ENCODE results near the gene VN1R5. TPM values are rescaled to one million over a fixed set of nuclear protein-coding genes. Genes with fewer than 3 reads are reported as not detected.

VN1R5 gene
- total and polyA plus RNA-seq, 2 of the 13 experiments (the other 11 are each of a cell fraction or from before 2014, with no cell fraction given): not detected

DNA sequence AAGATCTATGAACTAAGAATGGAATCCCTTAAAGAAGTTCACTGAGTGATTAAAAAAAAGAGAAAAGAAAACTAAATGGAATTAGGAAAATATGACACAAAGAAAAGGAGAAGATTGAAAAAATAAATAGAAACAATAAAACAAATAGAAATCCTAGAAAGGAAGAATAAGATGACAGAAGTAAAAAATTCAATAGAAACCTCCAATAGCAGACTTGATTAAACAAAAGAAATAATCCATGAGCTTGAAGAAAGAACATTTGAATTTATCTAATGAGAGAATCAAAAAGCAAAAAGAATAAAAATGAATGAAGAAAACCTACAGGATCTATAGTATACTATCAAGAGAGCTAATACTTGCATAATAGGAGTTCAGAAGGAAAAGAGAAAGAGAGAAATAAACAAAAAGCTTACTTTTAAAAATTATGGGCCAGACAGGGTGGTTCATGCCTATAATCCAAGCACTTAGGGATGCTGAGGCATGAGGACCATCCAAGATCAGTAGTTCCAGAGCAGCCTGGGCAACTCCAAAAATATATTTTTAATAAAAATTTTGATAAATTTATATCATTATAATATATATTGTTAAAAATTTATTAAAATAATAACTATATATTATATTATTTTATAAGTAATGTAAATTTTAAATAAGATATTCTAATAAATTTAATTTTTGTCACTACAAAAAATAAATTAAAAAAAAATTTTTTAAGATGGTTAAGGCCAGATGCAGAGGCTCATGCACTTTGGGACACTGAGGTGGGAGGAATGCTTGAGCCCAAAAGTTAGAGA, 9.4 kb upstream of the VN1R5 start:
- Histone ChIP-seq H3K9ac (ENCODE audit: insufficient read depth, low read depth, low read length) (no peak overlapping the region), H3K4me2 (ENCODE audit: low read depth, low read length) (no peak overlapping the region), H2AFZ (ENCODE audit: low read length) (no peak overlapping the region), H3K27me3 (ENCODE audit: control insufficient read depth in 1 of 2, insufficient read depth in 2 of 2, low read length in 2 of 2) (no peaks in the 10 kb centered on the region; a peak in 1 of 5 replicates), H3K27ac (ENCODE audit: extremely low read length, insufficient read depth, low read length) (no peak overlapping the region), H3K4me3 (replicated peaks in 1 of 3; ENCODE audit: insufficient read depth in 1 of 3, low read depth in 2 of 3, low read length in 3 of 3) (no peak overlapping the region), H3K36me3 (replicated peaks in 1 of 2; ENCODE audit: control insufficient read depth in 1 of 2, insufficient read depth in 2 of 2, low read length in 2 of 2) (no peaks in the 10 kb centered on the region), H3K4me1 (ENCODE audit: insufficient read depth, low read length) (no peaks in the 10 kb centered on the region), H3K9me3 (ENCODE audit: low read length) (no peaks in the 10 kb centered on the region), H3K79me2 (ENCODE audit: insufficient read depth, low read length) (no peaks in the 10 kb centered on the region), H4K20me1 (ENCODE audit: insufficient read depth, low read length) (no peaks in the 10 kb centered on the region)
- DNase-seq (ENCODE audit: low spot score) (no peak), ATAC-seq (no peak), FAIRE-seq (no peak)
- in situ Hi-C loops (cut with HindIII; ENCODE audit: extremely low pct_ligation_motif_present, low pct_unique_long_range_greater_than_20kb) (no loop called here), intact Hi-C loops (cut with micrococcal nuclease; ENCODE audit: unreplicated experiment) (no loop called here)
- CTCF ChIA-PET (ENCODE audit: low intra/inter-chr PET ratio, low total read pairs): no interaction called here
- POLR2A ChIA-PET: no interaction called here
- no TSS peak for BruUV-seq (replicated peaks)
- TF ChIP-seq ZNF121 (CRISPR knock-in tag; IDR thresholded peaks at IDR 0.05) (no peak), ZNF775 (CRISPR knock-in tag; IDR thresholded peaks at IDR 0.05; ENCODE audit: borderline replicate concordance) (no peak), TBX3 (IDR thresholded peaks at IDR 0.05; ENCODE audit: borderline replicate concordance) (no peak), RAD21 (CRISPR knock-in tag; IDR thresholded peaks at IDR 0.05) (no peak), SATB2 (CRISPR knock-in tag; IDR thresholded peaks at IDR 0.05) (no peak), NCOR1 (IDR thresholded peaks at IDR 0.05; ENCODE audit: borderline replicate concordance, low read length) (no peak), FOXO4 (CRISPR knock-in tag; conservative IDR thresholded peaks at IDR 0.05) (no peak), HDAC1 (CRISPR knock-in tag; IDR thresholded peaks at IDR 0.05) (no peak), KLF12 (CRISPR knock-in tag; IDR thresholded peaks at IDR 0.05; ENCODE audit: borderline replicate concordance) (no peak), TAF1 (CRISPR knock-in tag; IDR thresholded peaks at IDR 0.05) (no peak)
- TF ChIP-seq, protein P1, sequence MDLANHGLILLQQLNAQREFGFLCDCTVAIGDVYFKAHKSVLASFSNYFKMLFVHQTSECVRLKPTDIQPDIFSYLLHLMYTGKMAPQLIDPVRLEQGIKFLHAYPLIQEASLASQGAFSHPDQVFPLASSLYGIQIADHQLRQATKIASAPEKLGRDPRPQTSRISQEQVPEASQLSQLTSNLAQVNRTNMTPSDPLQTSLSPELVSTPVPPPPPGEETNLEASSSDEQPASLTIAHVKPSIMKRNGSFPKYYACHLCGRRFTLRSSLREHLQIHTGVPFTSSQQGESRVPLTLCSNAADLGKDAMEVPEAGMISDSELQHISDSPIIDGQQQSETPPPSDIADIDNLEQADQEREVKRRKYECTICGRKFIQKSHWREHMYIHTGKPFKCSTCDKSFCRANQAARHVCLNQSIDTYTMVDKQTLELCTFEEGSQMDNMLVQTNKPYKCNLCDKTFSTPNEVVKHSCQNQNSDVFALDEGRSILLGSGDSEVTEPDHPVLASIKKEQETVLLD (CRISPR knock-in tag; IDR thresholded peaks at IDR 0.05; ENCODE audit: low read depth): no peak
- TF ChIP-seq, protein P2, sequence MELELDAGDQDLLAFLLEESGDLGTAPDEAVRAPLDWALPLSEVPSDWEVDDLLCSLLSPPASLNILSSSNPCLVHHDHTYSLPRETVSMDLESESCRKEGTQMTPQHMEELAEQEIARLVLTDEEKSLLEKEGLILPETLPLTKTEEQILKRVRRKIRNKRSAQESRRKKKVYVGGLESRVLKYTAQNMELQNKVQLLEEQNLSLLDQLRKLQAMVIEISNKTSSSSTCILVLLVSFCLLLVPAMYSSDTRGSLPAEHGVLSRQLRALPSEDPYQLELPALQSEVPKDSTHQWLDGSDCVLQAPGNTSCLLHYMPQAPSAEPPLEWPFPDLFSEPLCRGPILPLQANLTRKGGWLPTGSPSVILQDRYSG (CRISPR knock-in tag; IDR thresholded peaks at IDR 0.05): no peak
- TF ChIP-seq, protein P3, sequence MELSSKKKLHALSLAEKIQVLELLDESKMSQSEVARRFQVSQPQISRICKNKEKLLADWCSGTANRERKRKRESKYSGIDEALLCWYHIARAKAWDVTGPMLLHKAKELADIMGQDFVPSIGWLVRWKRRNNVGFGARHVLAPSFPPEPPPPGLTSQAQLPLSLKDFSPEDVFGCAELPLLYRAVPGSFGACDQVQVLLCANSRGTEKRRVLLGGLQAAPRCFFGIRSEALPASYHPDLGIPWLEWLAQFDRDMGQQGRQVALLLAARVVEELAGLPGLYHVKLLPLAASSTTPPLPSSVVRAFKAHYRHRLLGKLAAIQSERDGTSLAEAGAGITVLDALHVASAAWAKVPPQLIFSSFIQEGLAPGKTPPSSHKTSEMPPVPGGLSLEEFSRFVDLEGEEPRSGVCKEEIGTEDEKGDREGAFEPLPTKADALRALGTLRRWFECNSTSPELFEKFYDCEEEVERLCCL (CRISPR knock-in tag; IDR thresholded peaks at IDR 0.05; ENCODE audit: borderline replicate concordance): no peak
- TF ChIP-seq, protein P4, sequence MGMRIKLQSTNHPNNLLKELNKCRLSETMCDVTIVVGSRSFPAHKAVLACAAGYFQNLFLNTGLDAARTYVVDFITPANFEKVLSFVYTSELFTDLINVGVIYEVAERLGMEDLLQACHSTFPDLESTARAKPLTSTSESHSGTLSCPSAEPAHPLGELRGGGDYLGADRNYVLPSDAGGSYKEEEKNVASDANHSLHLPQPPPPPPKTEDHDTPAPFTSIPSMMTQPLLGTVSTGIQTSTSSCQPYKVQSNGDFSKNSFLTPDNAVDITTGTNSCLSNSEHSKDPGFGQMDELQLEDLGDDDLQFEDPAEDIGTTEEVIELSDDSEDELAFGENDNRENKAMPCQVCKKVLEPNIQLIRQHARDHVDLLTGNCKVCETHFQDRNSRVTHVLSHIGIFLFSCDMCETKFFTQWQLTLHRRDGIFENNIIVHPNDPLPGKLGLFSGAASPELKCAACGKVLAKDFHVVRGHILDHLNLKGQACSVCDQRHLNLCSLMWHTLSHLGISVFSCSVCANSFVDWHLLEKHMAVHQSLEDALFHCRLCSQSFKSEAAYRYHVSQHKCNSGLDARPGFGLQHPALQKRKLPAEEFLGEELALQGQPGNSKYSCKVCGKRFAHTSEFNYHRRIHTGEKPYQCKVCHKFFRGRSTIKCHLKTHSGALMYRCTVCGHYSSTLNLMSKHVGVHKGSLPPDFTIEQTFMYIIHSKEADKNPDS (CRISPR knock-in tag; IDR thresholded peaks at IDR 0.05): no peak
- TF ChIP-seq, protein P5, sequence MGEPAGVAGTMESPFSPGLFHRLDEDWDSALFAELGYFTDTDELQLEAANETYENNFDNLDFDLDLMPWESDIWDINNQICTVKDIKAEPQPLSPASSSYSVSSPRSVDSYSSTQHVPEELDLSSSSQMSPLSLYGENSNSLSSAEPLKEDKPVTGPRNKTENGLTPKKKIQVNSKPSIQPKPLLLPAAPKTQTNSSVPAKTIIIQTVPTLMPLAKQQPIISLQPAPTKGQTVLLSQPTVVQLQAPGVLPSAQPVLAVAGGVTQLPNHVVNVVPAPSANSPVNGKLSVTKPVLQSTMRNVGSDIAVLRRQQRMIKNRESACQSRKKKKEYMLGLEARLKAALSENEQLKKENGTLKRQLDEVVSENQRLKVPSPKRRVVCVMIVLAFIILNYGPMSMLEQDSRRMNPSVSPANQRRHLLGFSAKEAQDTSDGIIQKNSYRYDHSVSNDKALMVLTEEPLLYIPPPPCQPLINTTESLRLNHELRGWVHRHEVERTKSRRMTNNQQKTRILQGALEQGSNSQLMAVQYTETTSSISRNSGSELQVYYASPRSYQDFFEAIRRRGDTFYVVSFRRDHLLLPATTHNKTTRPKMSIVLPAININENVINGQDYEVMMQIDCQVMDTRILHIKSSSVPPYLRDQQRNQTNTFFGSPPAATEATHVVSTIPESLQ (CRISPR knock-in tag; conservative IDR thresholded peaks at IDR 0.05): no peak
